ENCODE data around the gene IRF2BP2.
"Not testable (repeated sequence)": the region's sequence is repeated elsewhere in the genome, so short reads cannot be mapped to it uniquely, and the experiment has no call there.

The IRF2BP2 gene

GRCh38 chr1:234639961-234640360, 30.0 kb upstream of the IRF2BP2 start:
- TF ChIP-seq CTCF (IDR thresholded peaks at IDR 0.05; ENCODE audit: low read depth, low read length): no peak
- DNase-seq: no peak
- Histone ChIP-seq H3K4me3 (ENCODE audit: low read depth, low read length) (no peak overlapping the region), H3K4me1 (peaks cover 5% of the 10 kb centered on the region; the same call in 1 of the 2 replicates), H3K36me3 (no peaks in the 10 kb centered on the region), H3K27me3 (no peaks in the 10 kb centered on the region), H3K9me3 (no peaks in the 10 kb centered on the region)

- no peak overlapping the region for H3K4me3 ChIP-seq (ENCODE audit: low read depth, low read length)
- no peaks in the 10 kb centered on the region for H3K36me3 ChIP-seq
- DNase-seq: peak; percentile 26
- no peaks in the 10 kb centered on the region for H3K9me3 ChIP-seq
- H3K27me3 ChIP-seq: no peaks in the 10 kb centered on the region
- no peak for TF ChIP-seq CTCF (IDR thresholded peaks at IDR 0.05; ENCODE audit: low read depth, low read length)
- peaks cover 5% of the 10 kb centered on the region; the same call in 1 of the 2 replicates for H3K4me1 ChIP-seq
Observed at GRCh38 chr1:234638832-234639799, 29.1 kb upstream of the IRF2BP2 start.

- H3K4me1 ChIP-seq; H3K4me3 ChIP-seq (ENCODE audit: low read depth, low read length); DNase-seq; H3K36me3 ChIP-seq; H3K27me3 ChIP-seq; H3K9me3 ChIP-seq: not testable (repeated sequence)
Observed at GRCh38 chr1:234634922-234635321, 24.9 kb upstream of the IRF2BP2 start.

- no peaks in the 10 kb centered on the region for H3K27me3 ChIP-seq
- H3K4me3 ChIP-seq (ENCODE audit: low read depth, low read length): no peak overlapping the region
- no peak for TF ChIP-seq CTCF (IDR thresholded peaks at IDR 0.05; ENCODE audit: low read depth, low read length)
- no peaks in the 10 kb centered on the region for H3K9me3 ChIP-seq
- peaks cover 3% of the 10 kb centered on the region; the same call in 1 of the 2 replicates for H3K4me1 ChIP-seq
- no peaks in the 10 kb centered on the region for H3K36me3 ChIP-seq
- DNase-seq: no peak
Observed at GRCh38 chr1:234634387-234634786, 24.4 kb upstream of the IRF2BP2 start.

- no peaks in the 10 kb centered on the region for H3K36me3 ChIP-seq
- H3K4me3 ChIP-seq (ENCODE audit: low read depth, low read length): no peak overlapping the region
- H3K9me3 ChIP-seq: no peaks in the 10 kb centered on the region
- no peaks in the 10 kb centered on the region for H3K27me3 ChIP-seq
- DNase-seq: no peak
- H3K4me1 ChIP-seq: no peaks in the 10 kb centered on the region
- no peak for TF ChIP-seq CTCF (IDR thresholded peaks at IDR 0.05; ENCODE audit: low read depth, low read length)
Observed at GRCh38 chr1:234633246-234634003, 23.4 kb upstream of the IRF2BP2 start.

GRCh38 chr1:234632225-234632624, 22.2 kb upstream of the IRF2BP2 start:
- H3K4me1 ChIP-seq: no peaks in the 10 kb centered on the region
- TF ChIP-seq CTCF (IDR thresholded peaks at IDR 0.05; ENCODE audit: low read depth, low read length): no peak
- H3K4me3 ChIP-seq (ENCODE audit: low read depth, low read length): no peak overlapping the region
- H3K9me3 ChIP-seq: no peaks in the 10 kb centered on the region
- H3K27me3 ChIP-seq: no peaks in the 10 kb centered on the region
- no peaks in the 10 kb centered on the region for H3K36me3 ChIP-seq
- no peak for DNase-seq

All from BE2C (cell line).